Measurements from ENCODE around the gene CFHR5.
"Not testable (repeated sequence)": the region's sequence is repeated elsewhere in the genome, so short reads cannot be mapped to it uniquely, and the experiment has no call there.

The CFHR5 gene

GRCh38 chr1:196977278-196977677 lies at the start of gene CFHR5:
Gene CFHR5, plus strand, starts transcription at chr1:196977556. Its CDS starts 109 bp downstream, at chr1:196977665.
- H3K4me2 ChIP-seq = no peak within 1 kb of the TSS
- H3K27ac ChIP-seq = no peak within 1 kb of the TSS
- no peak within 1 kb of the TSS for H3K4me3 ChIP-seq
- H4K20me1 ChIP-seq = no peaks in the 10 kb centered on the region
- no peaks in the 10 kb centered on the region for H3K9me3 ChIP-seq (replicated peaks in 1 of 11)
- H3K4me1 ChIP-seq = no peaks in the 10 kb centered on the region
- H3K36me3 ChIP-seq = no peaks in the 10 kb centered on the region
- H3K9ac ChIP-seq = no peak within 1 kb of the TSS
- no peak for TF ChIP-seq Cebpa-rat (IDR thresholded peaks at IDR 0.05)
- H3K27me3 ChIP-seq = no peaks in the 10 kb centered on the region

DNA sequence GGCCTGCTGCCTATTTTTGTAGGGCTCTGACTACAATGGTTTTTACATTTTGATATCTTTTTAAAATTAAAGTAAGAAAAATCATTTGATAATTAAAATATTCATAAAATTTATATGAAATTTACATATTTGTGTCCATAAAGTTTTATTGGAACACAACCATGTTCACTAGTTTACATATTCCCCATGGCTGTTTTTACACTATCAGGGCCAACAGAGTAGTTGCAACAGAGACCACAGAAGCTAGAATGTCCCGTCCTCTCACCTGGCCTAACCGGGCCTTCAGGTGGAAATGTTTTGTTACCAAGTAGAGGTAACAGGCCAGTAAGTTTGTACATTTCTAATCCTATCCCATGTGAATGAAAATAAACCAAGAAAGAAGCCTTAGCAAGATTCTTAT lies 44.5 kb upstream of the CFHR5 start:
- not testable (repeated sequence) for H3K27me3 ChIP-seq; H3K4me1 ChIP-seq; H3K36me3 ChIP-seq; H3K9me3 ChIP-seq (replicated peaks in 1 of 11); H3K27ac ChIP-seq; H4K20me1 ChIP-seq; H3K4me2 ChIP-seq; H3K4me3 ChIP-seq; H3K9ac ChIP-seq

DNA sequence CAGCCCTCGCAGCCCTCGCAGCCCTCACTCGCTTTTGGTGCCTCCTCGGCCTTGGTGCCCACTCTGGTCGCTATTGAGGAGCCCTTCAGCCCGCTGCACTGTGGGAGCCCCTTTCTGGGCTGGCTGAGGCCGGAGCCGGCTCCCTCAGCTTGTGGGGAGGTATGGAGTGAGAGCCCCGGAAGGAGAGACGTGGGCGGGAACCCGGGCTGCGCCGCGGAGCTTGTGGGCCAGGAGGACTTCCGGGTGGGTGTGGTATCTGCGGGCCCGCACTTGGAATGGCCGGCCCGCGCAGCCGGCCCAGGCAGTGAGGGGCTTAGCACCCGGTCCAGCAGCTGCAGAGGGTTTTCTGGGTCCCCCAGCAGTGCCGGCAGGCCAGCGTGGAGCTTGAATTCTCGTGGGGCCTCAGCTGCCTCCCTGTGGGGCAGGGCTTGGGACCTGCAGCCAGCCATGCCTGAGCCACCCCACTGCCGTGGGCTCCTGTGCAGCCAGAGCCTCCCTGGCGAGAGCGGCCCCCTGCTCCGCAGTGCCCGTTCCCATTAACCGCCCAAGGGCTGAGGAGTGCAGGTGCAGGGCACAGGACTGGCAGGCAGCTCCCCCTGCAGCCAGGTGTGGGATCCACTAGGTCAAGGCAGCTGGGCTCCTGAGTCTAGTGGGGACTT lies 43.7 kb upstream of the CFHR5 start:
- H3K4me2 ChIP-seq = no peak overlapping the region
- no peak overlapping the region for H3K4me3 ChIP-seq
- H3K36me3 ChIP-seq = no peaks in the 10 kb centered on the region
- no peak overlapping the region for H3K9ac ChIP-seq
- H3K27ac ChIP-seq = no peak overlapping the region
- no peaks in the 10 kb centered on the region for H3K4me1 ChIP-seq
- TF ChIP-seq Cebpa-rat (IDR thresholded peaks at IDR 0.05) = no peak
- H4K20me1 ChIP-seq = no peaks in the 10 kb centered on the region
- no peaks in the 10 kb centered on the region for H3K27me3 ChIP-seq
- H3K9me3 ChIP-seq (replicated peaks in 1 of 11) = no peaks in the 10 kb centered on the region

DNA sequence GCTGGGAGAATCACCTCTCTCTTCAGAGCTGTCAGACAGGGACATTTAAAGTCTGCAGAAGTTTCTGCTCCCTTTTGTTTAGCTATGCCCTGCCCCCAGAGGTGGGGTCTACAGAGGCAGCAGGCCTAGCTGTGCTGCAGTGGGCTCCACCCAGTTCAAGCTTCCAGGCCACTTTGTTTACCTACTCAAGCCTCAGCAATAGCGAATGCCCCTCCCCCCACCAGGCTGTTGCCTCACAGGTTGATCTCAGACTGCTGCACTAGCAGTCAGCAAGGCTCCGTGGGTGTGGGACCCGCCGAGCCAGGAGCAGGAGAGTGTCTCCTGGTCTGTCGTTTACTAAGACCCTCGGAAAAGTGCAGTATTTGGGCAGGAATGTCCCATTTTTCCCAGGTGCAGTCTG lies 35.9 kb upstream of the CFHR5 start:
- H3K9me3 ChIP-seq (replicated peaks in 1 of 11); H3K4me2 ChIP-seq; H3K9ac ChIP-seq; H3K36me3 ChIP-seq; H3K27ac ChIP-seq; H4K20me1 ChIP-seq; H3K27me3 ChIP-seq; H3K4me1 ChIP-seq; H3K4me3 ChIP-seq: not testable (repeated sequence)

DNA sequence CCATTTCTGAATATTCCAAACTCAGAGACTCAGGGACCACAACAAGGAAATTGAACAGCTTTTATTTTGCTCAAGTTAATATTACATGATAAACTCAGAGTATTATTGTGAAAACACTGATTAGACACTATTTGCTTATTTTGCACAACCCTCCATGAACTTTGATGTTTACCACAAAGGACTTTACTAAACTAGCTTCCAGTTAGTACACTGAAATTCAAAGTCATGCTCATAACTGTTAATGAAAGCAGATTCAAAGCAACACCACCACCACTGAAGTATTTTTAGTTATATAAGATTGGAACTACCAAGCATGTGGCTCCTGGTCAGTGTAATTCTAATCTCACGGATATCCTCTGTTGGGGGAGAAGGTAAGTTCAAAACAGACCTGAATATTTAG lies 33.8 kb upstream of the CFHR5 start, which contains the start of gene CFHR2:
CFHR2 (plus strand) TSS at position 171 of the 400 bp plus-strand sequence; CDS start at position 314, 143 bp downstream.
- not testable (repeated sequence) for H3K9me3 ChIP-seq (replicated peaks in 1 of 11); H3K4me2 ChIP-seq; H3K27ac ChIP-seq; H4K20me1 ChIP-seq; H3K4me1 ChIP-seq; H3K36me3 ChIP-seq; H3K4me3 ChIP-seq; H3K27me3 ChIP-seq; H3K9ac ChIP-seq

DNA sequence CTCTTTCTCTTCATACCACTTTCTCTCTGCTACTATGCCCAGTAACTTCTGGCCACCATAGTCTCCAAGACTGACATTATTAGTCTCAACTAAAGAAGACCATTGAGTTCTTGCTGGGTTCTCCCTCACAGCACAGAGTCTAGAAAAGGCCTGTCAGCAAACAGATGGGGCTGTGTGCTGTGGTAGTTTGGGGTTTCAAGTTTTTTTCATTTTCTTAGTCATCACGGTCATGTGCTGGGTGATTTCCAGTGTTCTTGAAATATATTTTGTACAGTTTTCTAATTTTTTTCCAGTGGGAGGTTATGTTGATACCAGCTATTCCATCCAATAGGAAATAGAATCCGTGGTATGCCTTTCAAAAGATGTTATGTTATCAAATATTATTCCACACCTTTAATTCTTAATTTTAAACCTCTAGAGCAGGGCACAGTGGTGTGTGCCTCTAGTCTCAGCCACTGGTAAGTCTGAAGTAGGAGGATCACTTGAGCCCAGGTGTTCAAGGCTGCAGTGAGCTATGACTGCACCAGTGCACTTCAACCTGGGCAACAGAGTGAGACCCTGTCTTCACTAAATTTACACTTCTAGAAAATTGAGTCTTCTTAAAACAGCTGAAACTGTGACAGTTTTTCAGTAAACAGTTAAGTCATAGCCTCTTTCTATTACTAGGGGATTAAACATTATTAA lies 25.5 kb upstream of the CFHR5 start:
- H3K27me3 ChIP-seq = no peaks in the 10 kb centered on the region
- TF ChIP-seq Cebpa-rat (IDR thresholded peaks at IDR 0.05) = no peak
- no peaks in the 10 kb centered on the region for H3K36me3 ChIP-seq
- H4K20me1 ChIP-seq = no peaks in the 10 kb centered on the region
- H3K9ac ChIP-seq = no peak overlapping the region
- no peaks in the 10 kb centered on the region for H3K4me1 ChIP-seq
- peaks cover 0 to 9% (median 0%) of the 10 kb centered on the region in 11 experiments; a peak in 2 of 22 replicates for H3K9me3 ChIP-seq (replicated peaks in 1 of 11)
- no peak overlapping the region for H3K27ac ChIP-seq
- H3K4me2 ChIP-seq = no peak overlapping the region
- no peak overlapping the region for H3K4me3 ChIP-seq

DNA sequence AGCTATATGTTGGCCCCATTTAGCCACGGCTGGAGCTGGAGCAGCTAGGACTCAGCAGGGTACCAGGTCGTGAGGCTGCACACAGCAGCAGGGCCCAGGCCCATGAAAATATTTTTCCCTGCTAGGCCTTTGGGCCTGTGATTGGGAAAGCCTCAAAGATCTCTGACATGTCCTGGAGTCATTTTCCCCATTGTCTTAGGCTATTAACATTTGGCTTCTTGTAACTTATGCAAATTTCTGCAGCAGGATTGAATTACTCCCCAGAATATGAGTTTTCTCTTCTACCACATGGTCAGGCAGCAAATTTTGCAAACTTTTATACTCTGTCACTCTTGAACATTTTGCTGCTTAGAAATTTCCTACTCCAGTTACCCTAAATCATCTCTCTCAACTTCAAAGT lies 22.6 kb upstream of the CFHR5 start:
- H4K20me1 ChIP-seq = no peaks in the 10 kb centered on the region
- no peak overlapping the region for H3K27ac ChIP-seq
- no peaks in the 10 kb centered on the region for H3K4me1 ChIP-seq
- TF ChIP-seq Cebpa-rat (IDR thresholded peaks at IDR 0.05) = no peak
- no peaks in the 10 kb centered on the region for H3K27me3 ChIP-seq
- no peak overlapping the region for H3K4me2 ChIP-seq
- no peak overlapping the region for H3K4me3 ChIP-seq
- no peak overlapping the region for H3K9ac ChIP-seq
- peaks cover 0 to 9% (median 0%) of the 10 kb centered on the region in 11 experiments; a peak in 2 of 22 replicates for H3K9me3 ChIP-seq (replicated peaks in 1 of 11)
- no peaks in the 10 kb centered on the region for H3K36me3 ChIP-seq

DNA sequence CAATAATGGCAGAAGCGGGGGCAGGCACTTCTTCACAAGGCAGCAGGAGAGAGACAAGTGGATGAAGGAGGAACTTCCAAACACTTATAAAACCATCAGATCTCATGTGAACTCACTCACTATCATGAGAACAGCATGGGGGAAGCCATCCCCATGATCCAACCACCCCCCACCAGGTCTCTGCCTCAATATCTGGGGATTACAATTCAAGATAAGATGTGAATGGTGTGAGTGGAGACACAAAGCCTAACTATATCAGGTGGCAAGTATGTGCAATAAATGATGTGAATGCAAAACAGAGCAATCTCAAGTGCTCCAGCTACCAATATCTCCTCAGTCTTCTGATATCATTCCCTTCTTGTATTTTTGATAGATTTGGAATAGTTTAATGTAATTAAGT lies 21.4 kb upstream of the CFHR5 start:
- no peak for TF ChIP-seq Cebpa-rat (IDR thresholded peaks at IDR 0.05)
- no peaks in the 10 kb centered on the region; a peak in 1 of 22 replicates for H4K20me1 ChIP-seq
- H3K9me3 ChIP-seq (replicated peaks in 1 of 11) = peaks cover 0 to 9% (median 0%) of the 10 kb centered on the region in 11 experiments; a peak in 2 of 22 replicates

GRCh38 chr1:196960854-196961253 lies 16.5 kb upstream of the CFHR5 start:
- TF ChIP-seq Cebpa-rat (IDR thresholded peaks at IDR 0.05) = no peak
- H3K36me3 ChIP-seq = no peaks in the 10 kb centered on the region
- H3K9me3 ChIP-seq (replicated peaks in 1 of 11) = peaks cover 0 to 2% (median 0%) of the 10 kb centered on the region in 11 experiments; a peak in 2 of 22 replicates
- no peaks in the 10 kb centered on the region for H3K4me1 ChIP-seq
- no peak overlapping the region for H3K4me2 ChIP-seq
- no peak overlapping the region for H3K27ac ChIP-seq
- no peak overlapping the region for H3K9ac ChIP-seq
- no peaks in the 10 kb centered on the region for H3K27me3 ChIP-seq
- no peaks in the 10 kb centered on the region; a peak in 1 of 22 replicates for H4K20me1 ChIP-seq
- H3K4me3 ChIP-seq = no peak overlapping the region

More for the DNA sequence above, 21.4 kb upstream of the CFHR5 start:
- H3K4me3 ChIP-seq = no peak overlapping the region
- H3K4me1 ChIP-seq = no peaks in the 10 kb centered on the region
- H3K9ac ChIP-seq = no peak overlapping the region
- no peak overlapping the region for H3K4me2 ChIP-seq
- no peak overlapping the region for H3K27ac ChIP-seq
- H3K36me3 ChIP-seq = no peaks in the 10 kb centered on the region
- no peaks in the 10 kb centered on the region for H3K27me3 ChIP-seq

- Histone ChIP-seq H4K20me1 (no peaks in the 10 kb centered on the region), H3K9ac (no peak overlapping the region), H3K36me3 (no peaks in the 10 kb centered on the region), H3K27me3 (no peaks in the 10 kb centered on the region), H3K27ac (no peak overlapping the region), H3K9me3 (replicated peaks in 1 of 11) (no peaks in the 10 kb centered on the region), H3K4me3 (no peak overlapping the region), H3K4me1 (no peaks in the 10 kb centered on the region), H3K4me2 (no peak overlapping the region)
- TF ChIP-seq Cebpa-rat (IDR thresholded peaks at IDR 0.05) = no peak
These were observed 7.2 kb upstream of the CFHR5 start for GRCh38 chr1:196970182-196970581.

Measured in BLaER1 treated with 17β-estradiol and CSF1 and Interleukin-3, amounts not matched to agents 10 nM and 100 nM (cell line).